Astrocyte (in vitro differentiated cells and primary cell): ENCODE measurements around the gene VSTM2B. TPM values are rescaled to one million over a fixed set of nuclear protein-coding genes. Genes with fewer than 3 reads are reported as not detected.

Experiments
- DNase-seq: peaks from one replicate; pipeline ENCODE4 v3.0.0-alpha.2; 2010; ENCODE audit warnings: low read depth
- FAIRE-seq: peaks from 2 replicates; lab custom pipeline; 2011; peaks lifted over from hg19 to GRCh38; lab: Jason Lieb, UNC
- H2AFZ ChIP-seq: 2 replicates; pipeline ENCODE4 v1.6.0; 2012; ENCODE audit warnings: low read depth, low read length, inconsistent platforms
- H3K27ac ChIP-seq: 2 replicates; pipeline ENCODE4 v1.5.1; 2011; ENCODE audit warnings: low read depth, low read length, inconsistent platforms
- H3K27me3 ChIP-seq: 2 replicates; pipeline ENCODE4 v1.6.0; 2011; ENCODE audit warnings: low read length, inconsistent platforms; ENCODE audit not compliant: insufficient read depth
- H3K36me3 ChIP-seq: 2 replicates; pipeline ENCODE4 v1.5.1; 2011; ENCODE audit warnings: low read length, inconsistent platforms; ENCODE audit not compliant: insufficient read depth
- H3K4me1 ChIP-seq: 2 replicates; pipeline ENCODE4 v1.5.1; 2011; ENCODE audit warnings: low read length, inconsistent platforms; ENCODE audit not compliant: insufficient read depth
- H3K4me2 ChIP-seq: 2 replicates; pipeline ENCODE4 v1.6.0; 2012; ENCODE audit warnings: low read length, inconsistent platforms
- H3K4me3 ChIP-seq: 2 replicates; pipeline ENCODE4 v1.5.1; 2011; ENCODE audit warnings: low read depth, mild to moderate bottlenecking, low read length, inconsistent platforms; ENCODE audit not compliant: insufficient read depth
- H3K79me2 ChIP-seq: 2 replicates; pipeline ENCODE4 v1.6.0; 2012; ENCODE audit warnings: mild to moderate bottlenecking, low read length, inconsistent platforms; ENCODE audit not compliant: insufficient read depth
- H3K9ac ChIP-seq: 2 replicates; pipeline ENCODE4 v1.6.0; 2012; ENCODE audit warnings: mild to moderate bottlenecking, low read length, inconsistent platforms
- H3K9me3 ChIP-seq: 2 replicates; pipeline ENCODE4 v1.5.1; 2012; ENCODE audit warnings: low read depth, mild to moderate bottlenecking, low read length, inconsistent platforms; ENCODE audit not compliant: insufficient read depth
- H4K20me1 ChIP-seq: 2 replicates; pipeline ENCODE4 v1.6.0; 2012; ENCODE audit warnings: low read length, inconsistent platforms; ENCODE audit not compliant: insufficient read depth
- H3K27ac Mint-ChIP-seq: one replicate; pipeline ENCODE4 v1.8.0; 2021; ENCODE audit warnings: mild to moderate bottlenecking, mixed read lengths; ENCODE audit not compliant: unreplicated experiment
- H3K27me3 Mint-ChIP-seq: one replicate; pipeline ENCODE4 v1.8.0; 2021; ENCODE audit warnings: low read depth, mixed read lengths; ENCODE audit not compliant: unreplicated experiment
- H3K36me3 Mint-ChIP-seq: one replicate; pipeline ENCODE4 v1.8.0; 2021; ENCODE audit warnings: low read depth, mixed read lengths; ENCODE audit not compliant: unreplicated experiment
- H3K4me1 Mint-ChIP-seq: one replicate; pipeline ENCODE4 v1.8.0; 2021; ENCODE audit warnings: low read depth, mixed read lengths; ENCODE audit not compliant: unreplicated experiment
- H3K4me3 Mint-ChIP-seq: one replicate; pipeline ENCODE4 v1.8.0; 2021; ENCODE audit warnings: mild to moderate bottlenecking, moderate library complexity, mixed read lengths; ENCODE audit not compliant: unreplicated experiment
- H3K9me3 Mint-ChIP-seq: one replicate; pipeline ENCODE4 v1.8.0; 2021; ENCODE audit warnings: mild to moderate bottlenecking, mixed read lengths; ENCODE audit not compliant: unreplicated experiment
- CTCF ChIP-seq: IDR thresholded peaks from 2 replicates; pipeline ENCODE4 v1.5.1; 2011; ENCODE audit warnings: low read depth, mild to moderate bottlenecking, inconsistent platforms, low read length, moderate library complexity; ENCODE audit not compliant: insufficient read depth
- EZH2 ChIP-seq: IDR thresholded peaks from 2 replicates; pipeline ENCODE4 v1.6.1; 2012; ENCODE audit warnings: mild to moderate bottlenecking, low read length, inconsistent platforms; ENCODE audit not compliant: insufficient read depth
- total RNA-seq: library from RNA; stranded (reverse); gene quantifications from 2 replicates; pipeline ENCODE4 v1.2.1, GENCODE V29; 2021

Gene VSTM2B
- total RNA-seq, 1 donor from 2014 or later, result not detected

GRCh38 chr19:29497241-29497640, 28.6 kb upstream of the VSTM2B start:
- TF ChIP-seq CTCF, result no peak
- no peak for TF ChIP-seq EZH2
- H3K27ac ChIP-seq, result no peak overlapping the region
- H4K20me1 ChIP-seq, result no peaks in the 10 kb centered on the region
- no peaks in the 10 kb centered on the region for H3K27me3 ChIP-seq
- H3K4me1 ChIP-seq, result no peaks in the 10 kb centered on the region
- no peak overlapping the region for H3K4me3 Mint-ChIP-seq
- H3K36me3 ChIP-seq, result no peaks in the 10 kb centered on the region
- H3K4me1 Mint-ChIP-seq, result peaks cover 5% of the 10 kb centered on the region
- no peak overlapping the region for H3K9ac ChIP-seq
- H2AFZ ChIP-seq, result no peak overlapping the region
- no peak for DNase-seq
- no peak overlapping the region for H3K27ac Mint-ChIP-seq
- H3K27me3 Mint-ChIP-seq, result peaks cover 41% of the 10 kb centered on the region
- no peak overlapping the region for H3K4me3 ChIP-seq
- no peak for FAIRE-seq
- no peak overlapping the region for H3K4me2 ChIP-seq
- H3K36me3 Mint-ChIP-seq, result no peaks in the 10 kb centered on the region
- H3K9me3 ChIP-seq, result peaks cover 7% of the 10 kb centered on the region
- no peaks in the 10 kb centered on the region for H3K79me2 ChIP-seq
- H3K9me3 Mint-ChIP-seq, result peaks cover 2% of the 10 kb centered on the region

GRCh38 chr19:29497686-29498436, 27.9 kb upstream of the VSTM2B start:
- Mint-ChIP-seq H3K4me3 (no peak overlapping the region), H3K9me3 (peaks cover 4% of the 10 kb centered on the region), H3K36me3 (no peaks in the 10 kb centered on the region), H3K27ac (no peak overlapping the region), H3K4me1 (peaks cover 1% of the 10 kb centered on the region), H3K27me3 (peaks cover 41% of the 10 kb centered on the region)
- TF ChIP-seq EZH2 (no peak), CTCF (no peak)
- no peak overlapping the region for H3K4me2 ChIP-seq
- no peaks in the 10 kb centered on the region for H3K79me2 ChIP-seq
- H3K4me3 ChIP-seq, result no peak overlapping the region
- no peak for DNase-seq
- no peak overlapping the region for H3K9ac ChIP-seq
- no peaks in the 10 kb centered on the region for H3K4me1 ChIP-seq
- H3K27ac ChIP-seq, result no peak overlapping the region
- FAIRE-seq, result no peak
- H2AFZ ChIP-seq, result no peak overlapping the region
- H3K36me3 ChIP-seq, result no peaks in the 10 kb centered on the region
- no peaks in the 10 kb centered on the region for H3K27me3 ChIP-seq
- H4K20me1 ChIP-seq, result no peaks in the 10 kb centered on the region
- H3K9me3 ChIP-seq, result peaks cover 7% of the 10 kb centered on the region

- no peak overlapping the region for H3K4me3 Mint-ChIP-seq
- Histone ChIP-seq H3K27me3 (no peaks in the 10 kb centered on the region), H4K20me1 (no peaks in the 10 kb centered on the region), H3K4me1 (no peaks in the 10 kb centered on the region), H3K27ac (no peak overlapping the region), H3K4me2 (no peak overlapping the region), H3K9ac (no peak overlapping the region), H3K79me2 (no peaks in the 10 kb centered on the region), H3K36me3 (no peaks in the 10 kb centered on the region), H3K4me3 (no peak overlapping the region), H2AFZ (no peak overlapping the region), H3K9me3 (peaks cover 7% of the 10 kb centered on the region)
- no peak for TF ChIP-seq CTCF
- no peak for TF ChIP-seq EZH2
- H3K36me3 Mint-ChIP-seq, result no peaks in the 10 kb centered on the region
- H3K27ac Mint-ChIP-seq, result no peak overlapping the region
- H3K9me3 Mint-ChIP-seq, result peaks cover 4% of the 10 kb centered on the region
- H3K27me3 Mint-ChIP-seq, result peaks cover 52% of the 10 kb centered on the region
- FAIRE-seq, result no peak
- no peak for DNase-seq
- H3K4me1 Mint-ChIP-seq, result no peaks in the 10 kb centered on the region
Observed at GRCh38 chr19:29499261-29499920, 26.4 kb upstream of the VSTM2B start.
